ENCODE data around the gene FBLN7.

FBLN7 gene

DNA sequence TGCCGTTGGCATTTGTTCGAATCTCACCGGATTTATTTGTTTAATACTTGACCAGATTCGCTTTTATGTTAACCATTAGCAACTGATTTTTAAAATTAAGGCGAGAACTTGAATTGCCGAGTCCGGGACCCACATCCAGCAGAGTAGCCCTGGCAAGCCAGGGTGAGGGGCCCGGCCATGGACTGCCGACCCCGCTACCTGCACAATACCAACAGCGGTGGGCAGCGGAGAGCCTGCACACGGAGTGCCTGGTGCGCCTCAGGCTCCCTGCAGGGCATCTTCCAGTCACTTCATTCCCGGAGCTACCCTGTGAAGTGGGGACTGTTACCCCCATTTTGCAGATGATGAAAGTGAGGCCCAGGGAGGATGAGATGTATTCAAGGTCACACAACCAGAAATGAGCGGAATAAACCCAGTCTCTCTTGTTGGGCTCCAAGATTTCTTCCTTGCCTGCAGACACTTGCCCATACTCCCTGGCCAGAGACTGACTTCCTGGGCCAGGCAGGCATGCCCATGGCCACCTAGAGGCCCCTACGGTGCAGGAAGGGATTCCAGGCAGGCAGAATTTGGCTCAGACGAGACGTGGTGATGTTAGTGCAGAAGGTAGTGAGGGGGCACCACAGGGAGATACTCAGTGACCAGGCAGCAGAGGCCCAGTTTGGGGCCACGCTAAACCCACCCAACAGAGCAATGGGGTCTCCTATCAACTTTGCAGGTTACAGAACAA lies 2.9 kb downstream of the FBLN7 start:
- DNase-seq, result no peak

DNA sequence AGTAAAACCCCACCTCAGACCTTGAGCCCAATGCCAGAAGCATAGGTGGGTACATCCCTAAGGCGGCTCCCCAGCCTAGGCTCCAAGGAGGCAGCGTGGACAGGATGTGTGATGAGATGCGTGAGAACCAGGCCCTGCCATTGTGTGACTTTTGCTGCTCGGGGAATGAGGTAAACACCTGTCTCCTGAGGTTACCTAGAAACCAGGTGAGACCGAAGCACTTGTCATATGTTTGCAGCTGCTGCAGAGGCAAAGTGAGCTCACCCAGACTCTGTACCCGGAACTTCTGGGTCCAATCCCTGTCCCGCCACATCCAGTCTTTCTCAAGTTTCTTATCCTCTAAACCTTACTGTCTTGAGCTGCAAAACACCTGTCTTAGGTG lies 3.4 kb downstream of the FBLN7 start:
- no peak for DNase-seq

DNA sequence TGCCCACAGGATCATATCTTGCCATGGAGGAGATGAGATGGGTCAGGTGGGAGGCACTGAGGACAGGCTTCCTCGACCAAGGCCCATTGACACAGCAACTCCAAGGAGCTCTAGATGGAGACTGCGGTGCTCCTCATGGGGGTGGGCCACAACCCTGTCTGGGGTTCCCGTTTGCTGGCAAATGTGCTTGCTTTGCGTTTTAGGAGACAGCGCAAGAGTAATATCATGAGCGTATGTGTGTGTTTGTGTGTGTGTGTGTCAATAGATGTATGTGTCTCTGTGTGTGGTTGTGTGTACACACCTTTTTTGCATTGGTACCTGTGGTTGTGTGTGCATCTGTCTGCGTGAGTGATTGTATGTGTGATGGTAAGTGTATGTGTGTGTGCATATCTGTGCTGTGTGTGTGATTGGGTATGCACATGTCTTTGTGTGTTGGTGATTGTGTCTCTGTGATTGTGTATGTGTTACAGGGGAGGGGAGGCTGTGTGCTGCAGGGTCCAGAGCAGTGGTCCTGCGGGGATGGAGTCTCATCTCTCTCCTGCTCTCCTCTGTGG lies 4.4 kb downstream of the FBLN7 start:
- no peak for DNase-seq

DNA sequence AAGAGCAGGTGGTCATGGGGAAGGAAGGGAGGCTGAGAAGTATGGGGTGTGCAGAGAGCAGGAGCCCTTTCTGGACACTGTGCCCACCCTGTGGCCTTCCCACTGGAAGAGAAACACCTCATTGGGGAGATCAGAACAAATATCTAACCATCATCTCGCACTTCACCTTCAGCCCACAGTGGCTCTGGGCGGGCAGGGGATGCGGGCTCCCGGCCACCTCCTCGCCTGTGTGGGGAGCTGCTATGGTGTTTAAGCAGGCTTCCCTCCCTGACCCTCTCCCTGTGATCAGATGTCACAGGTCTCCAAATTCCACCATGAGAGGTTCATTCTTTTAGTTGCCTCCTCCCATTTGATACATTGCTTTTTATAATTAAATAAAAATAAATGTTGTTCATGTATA lies 5.0 kb downstream of the FBLN7 start:
- no peak for DNase-seq

DNA sequence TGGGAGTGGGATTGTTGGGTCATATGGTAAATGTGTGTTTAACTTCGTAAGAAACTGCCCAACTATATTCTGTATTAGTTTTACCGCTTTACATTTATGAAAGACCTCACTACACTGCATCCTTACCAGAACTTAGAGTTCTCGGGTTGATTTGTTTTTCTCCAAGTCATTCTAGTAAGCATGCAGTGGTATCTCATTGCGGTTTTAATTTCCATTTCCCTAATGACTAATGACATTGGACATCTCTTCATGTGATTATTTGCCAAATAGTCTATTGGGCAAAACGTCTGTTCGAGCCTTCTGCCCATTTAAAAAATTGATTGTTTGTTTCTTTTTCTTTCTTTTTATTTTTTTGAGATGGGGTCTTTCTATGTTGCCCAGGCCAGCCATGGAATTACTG lies 6.8 kb downstream of the FBLN7 start:
- DNase-seq, result no peak

DNA sequence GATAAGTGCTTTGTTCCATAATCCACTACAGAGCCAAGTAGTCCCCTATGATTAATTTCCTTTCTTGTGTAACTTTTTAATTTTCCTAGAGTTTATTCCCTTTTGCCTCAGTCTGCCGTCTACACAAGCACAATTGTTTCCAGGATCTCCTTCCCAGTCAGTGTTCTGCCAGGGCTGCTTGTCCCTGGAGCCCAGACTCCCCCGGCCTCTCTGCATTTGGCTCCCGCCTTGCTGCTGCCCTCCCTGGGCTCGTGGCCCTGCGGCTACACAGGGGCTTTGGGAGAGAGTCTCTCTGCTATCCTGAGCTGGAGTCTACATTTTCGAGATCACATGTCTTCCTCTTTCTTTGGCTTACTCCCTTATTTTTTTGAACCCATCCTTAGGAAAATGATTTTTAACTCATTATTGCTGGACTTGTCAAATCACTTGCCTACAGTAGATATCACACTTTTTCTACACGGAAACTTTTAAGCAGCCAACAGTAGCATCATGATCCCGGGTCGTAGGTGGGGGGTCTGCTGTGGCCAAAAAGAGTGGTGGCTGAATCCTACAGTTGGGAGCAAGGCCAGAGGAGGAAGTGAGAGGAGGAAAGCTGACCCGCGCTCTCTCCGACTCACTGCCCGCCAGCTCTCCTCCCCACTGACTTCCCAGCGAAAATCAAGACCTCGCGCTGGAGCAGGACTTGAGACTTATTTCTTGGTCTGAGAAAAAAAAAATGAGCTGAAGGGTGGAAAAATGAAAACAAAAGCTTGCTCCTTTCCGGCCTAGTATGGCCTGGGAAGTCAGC lies 9.4 kb downstream of the FBLN7 start:
- DNase-seq, result no peak

DNA sequence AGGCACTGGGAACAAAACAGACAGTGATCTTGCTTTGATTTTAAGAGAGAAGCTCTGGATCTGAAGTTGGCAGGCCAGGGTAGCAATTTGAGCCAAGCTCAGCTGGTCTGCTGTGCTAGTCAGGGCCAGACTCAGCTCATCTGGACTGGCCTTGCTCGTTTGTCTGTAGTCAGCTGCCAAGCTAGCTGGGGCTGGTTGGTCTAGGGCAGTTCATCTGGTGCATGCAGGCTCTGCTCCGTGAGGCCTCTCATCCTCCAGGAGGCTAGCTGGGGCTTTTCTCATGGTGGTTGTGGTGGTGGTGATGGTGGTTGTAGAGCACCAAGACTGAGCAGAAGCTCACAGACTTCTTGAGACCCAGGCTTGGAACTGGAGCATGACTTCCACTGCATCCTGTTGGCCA lies 10.3 kb downstream of the FBLN7 start:
- no peak for DNase-seq

DNA sequence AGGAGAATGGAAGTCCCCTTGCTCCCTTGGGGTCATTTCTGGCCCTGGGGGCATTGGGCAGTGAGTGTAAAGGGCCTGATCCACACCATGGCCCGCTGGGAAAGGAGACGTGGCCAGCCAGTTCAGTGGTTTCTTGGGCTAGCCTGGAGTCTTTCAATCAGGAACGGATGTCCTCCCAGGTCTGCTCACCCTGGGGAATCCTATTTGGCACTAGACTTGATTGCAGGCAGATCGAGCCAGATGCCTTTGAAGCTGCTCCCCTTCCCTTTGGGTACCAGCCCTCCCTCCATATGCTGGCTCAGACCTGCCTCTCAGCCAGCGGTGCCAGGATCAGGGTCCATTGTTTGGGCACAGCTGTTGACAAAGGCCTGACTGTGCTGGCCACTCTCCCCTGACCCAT lies 11.0 kb downstream of the FBLN7 start:
- no peak for DNase-seq

DNA sequence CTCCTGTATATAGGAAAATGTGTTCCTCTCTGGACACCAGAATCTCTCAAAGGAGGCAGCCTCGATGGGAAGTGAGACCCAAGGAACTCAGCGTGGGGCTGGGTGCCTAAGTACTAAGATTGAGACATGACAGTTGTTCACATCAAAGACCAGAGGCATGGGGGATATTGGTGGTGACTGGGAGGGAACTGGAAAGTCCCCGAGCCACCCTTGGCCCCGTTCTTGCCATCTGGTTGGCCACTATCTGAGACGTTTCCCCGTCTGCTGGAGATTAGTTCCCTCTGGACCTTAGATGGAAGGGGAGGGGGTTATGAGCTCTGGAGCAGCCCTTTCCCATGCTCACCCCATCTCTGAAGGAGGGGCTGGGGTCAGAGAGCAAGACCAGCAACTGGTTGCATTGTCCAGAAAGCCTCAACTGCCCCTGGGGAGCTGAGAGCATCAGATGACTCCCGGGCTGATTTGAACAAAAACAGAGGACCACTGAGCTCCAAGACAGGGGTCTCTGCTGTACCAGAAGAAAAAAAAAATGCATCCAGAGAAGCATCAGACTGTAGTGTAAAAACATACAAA lies 11.8 kb downstream of the FBLN7 start:
- no peak for DNase-seq

DNA sequence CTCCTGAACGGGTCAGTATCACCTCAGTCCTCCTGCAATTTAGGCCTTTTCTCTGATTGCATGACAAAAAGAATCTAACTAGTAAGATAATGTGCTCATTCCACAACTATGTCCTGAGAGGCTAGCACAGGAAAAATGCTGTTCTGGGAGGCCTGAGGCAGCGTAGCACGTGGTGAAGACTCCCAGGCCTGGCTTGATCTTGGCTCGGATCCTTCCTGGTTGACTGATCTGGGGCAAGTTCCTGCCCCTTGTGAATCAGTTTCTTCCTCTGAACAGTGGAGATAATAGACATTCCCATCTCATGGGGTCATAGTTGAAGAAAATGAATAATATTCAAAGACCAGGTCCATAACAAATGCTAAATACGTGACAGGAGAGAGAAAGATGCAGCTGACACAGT lies 12.3 kb downstream of the FBLN7 start:
- no peak for DNase-seq

DNA sequence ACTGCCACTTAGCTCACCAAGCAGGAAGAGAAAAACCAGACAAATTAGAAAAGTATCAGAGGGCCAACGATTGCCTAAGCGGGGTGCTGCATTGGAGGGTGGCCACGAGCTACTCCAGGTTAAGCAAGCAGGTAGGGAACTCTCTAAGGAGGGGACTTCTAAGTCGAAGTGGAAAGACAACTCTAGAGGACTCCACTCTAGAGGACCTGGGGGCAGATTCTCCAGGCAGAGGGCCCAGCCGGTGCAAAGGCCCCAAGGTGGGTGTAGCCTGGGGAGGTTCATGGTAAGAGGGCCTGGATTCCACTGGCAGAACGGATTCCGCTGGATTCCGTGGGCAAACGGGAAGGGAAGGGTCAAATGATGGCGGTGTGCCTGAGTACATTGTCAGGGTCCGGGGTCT lies 12.7 kb downstream of the FBLN7 start:
- no peak for DNase-seq

DNA sequence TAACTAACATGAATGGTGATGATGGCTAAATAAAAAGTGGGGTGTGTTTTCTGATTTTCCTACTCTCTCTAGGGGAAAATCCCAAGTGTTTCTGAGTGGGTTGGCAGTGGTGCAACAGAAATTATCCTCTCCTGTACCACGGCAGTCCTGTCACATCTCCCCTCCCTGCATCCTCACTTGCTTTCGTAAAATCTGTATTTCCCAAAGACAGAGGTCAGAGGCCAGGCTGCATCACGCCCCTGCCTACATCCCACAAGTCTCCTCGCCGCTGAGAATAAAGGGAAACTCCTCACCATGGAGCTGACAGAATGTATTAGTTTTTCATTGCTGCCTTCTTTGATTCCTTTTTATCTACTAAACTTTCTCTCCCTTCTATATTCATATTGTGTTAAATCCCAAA lies 13.1 kb downstream of the FBLN7 start:
- no peak for DNase-seq

DNA sequence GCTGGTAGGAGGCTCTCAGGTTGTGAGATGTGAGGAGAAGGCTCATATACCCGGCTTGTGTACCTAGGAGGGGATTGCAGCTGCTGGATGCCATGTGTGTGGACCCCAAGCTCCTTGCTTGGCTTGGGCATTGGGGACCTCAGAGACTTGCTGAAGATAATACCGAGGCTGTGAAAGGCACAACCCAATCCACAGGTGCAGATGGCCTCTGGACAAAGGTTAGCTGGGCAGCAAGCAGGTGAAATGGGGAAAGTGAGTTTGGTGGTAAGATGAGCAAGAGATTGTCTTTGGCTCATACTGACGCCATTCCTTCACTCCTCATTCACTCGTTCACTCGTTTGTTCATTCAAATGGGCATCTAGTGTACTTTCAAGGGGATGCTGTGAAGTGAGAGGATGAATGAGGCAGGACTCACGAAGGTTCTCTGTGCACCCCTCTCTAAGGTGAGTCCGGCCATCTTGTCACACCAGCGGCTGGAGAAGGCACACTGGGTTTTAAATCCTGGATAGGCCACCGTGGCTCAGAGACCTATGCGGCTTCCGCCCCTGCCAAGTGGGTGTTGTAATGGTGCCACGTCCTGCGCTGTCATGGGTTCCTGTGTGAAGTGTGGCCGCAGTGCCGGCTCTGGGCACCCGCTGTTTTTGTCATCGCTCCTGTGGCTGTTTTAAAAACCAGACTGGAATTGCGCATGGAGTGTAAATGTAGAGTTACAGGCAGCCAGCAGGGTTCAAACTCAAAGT lies 13.7 kb downstream of the FBLN7 start:
- DNase-seq, result no peak

DNA sequence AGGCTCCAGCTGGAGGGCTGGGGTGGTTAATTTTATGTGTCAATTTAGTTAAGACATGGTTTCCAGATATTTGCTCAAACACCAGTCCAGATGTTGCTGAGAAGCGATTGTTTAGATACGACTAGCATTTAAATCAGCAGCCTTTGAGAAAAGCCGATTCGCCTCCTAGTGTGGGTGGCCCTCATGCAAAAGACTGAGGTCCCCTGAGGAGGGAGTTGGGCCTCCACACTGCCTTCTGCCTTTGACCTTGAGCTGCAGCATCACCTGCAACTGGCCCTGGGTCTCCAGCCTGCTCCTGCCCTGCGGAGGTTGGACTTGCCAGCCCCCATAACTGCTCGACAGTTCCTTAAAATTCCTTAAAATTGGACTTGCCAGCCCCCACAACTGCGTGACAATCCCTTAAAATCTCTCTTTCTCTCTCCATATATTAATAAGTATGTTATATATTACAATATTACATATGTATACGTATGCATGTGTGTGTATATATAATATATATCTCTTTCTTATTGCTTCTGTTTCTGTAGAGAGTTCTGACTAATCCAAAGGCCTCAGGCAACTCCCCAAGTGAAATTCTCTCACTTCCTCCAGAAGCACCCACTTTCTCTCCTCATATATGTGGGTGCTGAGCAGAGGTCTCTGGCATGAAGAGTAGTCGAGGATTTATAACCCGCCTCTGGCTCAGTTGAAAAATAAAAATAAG lies 14.4 kb downstream of the FBLN7 start:
- DNase-seq, result no peak

DNA sequence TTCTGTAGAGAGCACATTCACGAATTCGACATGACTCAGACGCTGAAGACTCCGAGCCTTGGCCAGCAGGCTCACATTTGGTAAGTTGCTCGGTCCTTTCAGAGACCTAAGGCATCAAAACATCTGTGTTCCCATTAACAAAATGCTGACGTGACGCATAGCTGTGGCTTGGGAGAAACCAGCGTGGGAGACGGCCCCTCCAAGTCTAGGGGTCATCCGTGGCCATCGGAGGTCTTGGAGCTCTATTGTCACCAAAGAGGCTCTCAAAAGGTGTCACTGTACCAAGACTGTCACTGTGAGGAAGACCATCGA lies 14.9 kb downstream of the FBLN7 start:
- no peak for DNase-seq

DNA sequence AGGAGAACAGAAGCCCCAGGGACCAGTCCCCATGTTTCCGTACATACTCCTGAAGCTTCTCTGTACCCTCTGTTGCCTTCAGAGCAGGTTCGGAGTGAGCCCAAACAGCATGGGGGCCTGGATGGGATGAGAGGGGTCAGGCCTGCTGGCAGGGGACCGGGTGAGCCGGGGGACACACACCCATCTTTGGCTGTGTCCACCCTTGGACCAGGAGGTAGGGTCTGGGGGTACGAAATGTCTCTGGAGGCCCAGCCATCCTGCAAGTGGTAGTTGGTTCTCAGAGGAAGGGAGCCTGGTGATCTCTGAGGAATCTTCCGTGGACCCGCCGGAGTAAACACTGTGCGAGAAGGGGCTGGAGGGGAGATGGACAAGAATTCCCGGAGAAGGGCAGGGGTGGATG lies 15.3 kb downstream of the FBLN7 start:
- no peak for DNase-seq

DNA sequence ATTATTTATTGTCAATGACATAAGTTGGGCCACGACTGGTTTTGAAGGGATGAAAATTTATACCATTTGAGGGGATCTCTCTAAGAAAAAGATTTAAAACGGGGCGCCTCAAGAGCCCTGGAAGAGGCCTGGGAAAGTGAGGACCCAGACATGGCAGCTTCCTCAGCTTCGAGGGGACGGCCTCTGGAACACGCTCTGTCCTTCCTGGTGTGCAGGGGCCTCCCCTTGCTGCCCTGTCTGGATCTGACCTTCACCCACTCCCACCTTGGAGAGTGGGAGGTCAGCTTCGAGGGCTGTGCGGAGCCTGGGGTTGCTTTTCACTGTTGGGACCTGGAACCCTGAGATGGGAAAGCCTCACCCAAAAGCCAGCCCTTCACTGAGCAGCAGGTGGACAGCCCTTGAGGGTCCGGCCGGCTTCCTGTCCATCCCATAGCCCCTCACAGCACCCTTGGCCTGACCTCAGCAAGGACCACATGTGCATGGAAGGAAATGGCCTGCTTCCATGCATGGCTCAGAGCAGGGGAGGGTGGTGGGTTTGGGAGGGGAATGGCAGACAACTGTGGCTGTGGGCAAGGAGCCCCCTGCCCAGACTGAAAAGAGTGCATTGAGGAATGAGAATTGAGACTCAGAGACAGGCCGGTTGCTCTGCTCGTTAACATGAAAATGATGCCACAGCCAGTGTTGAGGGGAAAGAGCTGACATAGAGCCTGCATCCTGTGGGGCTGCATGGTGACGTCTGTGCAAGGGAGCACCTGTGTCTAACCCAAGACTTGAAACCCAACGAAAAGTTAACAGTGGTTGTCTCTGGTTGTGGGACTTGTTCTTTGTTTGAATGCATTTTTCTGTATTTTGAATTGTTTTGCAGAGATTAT lies 16.3 kb downstream of the FBLN7 start:
- no peak for DNase-seq

DNA sequence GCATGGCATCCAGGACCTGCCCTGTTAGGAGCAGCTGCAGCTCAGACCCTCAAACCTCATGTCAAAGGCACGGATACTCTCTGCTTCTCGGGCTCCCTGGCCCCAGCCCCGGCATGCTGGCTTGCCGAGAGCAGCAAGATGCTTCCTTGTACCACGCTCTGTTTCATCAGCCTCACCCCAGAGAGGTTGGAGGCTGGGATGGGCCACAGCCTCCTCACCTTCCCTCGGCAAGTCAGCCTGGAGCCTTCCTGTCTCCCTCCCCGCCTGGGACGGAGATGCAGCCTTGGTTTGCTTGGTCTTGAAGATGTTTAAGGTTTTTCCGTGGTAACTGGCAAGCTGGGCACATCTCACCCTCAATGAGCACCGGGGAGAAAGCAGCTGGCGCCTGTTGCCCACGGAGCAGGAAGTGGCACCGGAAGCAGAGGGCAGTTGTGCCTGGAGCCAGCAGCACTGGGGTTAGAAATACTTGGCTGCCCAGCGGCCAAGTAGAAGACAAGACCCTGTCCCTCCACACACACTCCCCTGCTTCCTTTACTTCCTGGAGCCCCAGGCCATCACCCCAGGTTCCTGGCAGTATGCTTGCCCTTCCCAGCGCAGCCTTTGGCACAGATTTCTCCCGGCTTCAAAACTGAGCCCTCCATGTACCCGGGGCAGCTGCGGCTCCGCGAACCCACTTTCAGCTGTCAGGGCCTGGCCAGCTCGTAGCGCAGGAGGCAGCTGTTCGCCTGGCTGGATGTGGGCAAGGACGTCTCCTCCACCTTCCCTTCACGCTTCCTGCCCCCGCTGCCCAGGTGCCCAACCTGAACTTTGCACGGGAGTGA lies 17.4 kb downstream of the FBLN7 start:
- peak; percentile 27 for DNase-seq

DNA sequence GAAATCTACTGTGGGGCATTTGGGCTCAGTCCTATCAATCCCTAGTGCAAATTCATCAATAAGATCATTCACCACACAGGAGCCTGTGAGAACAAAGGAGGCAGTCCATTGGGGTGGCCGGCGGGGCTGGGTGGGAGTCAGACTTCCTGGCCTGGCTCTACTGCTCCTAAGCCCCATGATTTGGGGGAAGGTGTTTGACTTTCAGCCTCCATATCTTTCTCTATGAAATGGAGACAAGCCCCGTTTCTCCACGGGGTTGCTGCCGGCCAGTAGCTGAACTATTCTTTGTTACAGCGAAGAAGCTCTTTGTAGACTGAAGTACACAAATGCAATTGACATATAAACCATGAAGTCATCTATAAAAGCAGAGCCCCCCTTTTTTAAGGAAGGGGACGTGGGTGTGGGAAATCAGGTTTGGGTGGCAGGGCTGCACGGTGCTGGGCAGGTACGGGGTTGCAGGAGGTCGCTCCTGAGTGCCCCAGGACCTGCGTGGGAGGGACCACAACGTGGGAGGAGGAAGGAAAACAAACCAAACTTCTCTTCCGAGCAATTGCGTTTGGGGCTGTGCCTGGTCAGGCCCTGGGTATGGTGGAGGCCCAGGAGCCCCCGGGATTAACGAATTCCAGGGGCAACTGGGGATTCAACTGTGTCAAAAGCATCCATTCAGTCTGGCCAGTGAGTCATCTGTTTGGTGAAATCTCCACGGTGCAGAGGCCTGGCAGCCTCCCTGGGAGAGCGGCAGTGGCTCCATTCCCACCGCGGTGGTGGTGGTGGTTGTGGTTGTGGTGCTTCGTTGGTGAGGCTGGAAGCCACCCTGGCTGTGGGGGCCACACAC lies 18.2 kb downstream of the FBLN7 start:
- DNase-seq, result peak; percentile 24

DNA sequence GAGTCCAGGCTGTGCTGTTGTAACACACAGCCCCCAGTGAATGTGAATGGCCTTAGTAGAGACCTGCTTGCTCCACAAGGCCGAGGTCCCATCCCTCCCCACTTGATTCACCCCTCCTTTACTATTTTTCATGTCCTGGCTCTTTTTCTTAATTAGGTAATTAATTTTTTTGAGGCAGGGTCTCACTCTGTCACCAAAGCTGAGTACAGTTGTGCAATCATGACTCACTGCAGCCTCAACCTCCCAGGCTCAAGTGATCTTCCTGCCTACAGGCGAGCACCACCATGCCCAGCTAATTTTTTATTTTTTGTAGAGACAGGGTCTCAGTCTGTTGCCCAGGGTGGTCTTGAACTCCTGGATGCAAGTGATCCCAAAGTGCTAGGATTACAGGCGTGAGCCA lies 19.3 kb downstream of the FBLN7 start:
- no peak for DNase-seq
